OCI-LY3 (cell line): ENCODE data around the gene NHS.
"Not testable (repeated sequence)": the region's sequence is repeated elsewhere in the genome, so short reads cannot be mapped to it uniquely, and the experiment has no call there.

Experiments
- H2AFZ ChIP-seq: fragments of 200-600, 300-600 bp; shearing (Covaris generic); 2 replicates; pipeline ENCODE4 v1.6.0; 2014; ENCODE audit warnings: antibody characterized with exemption, low read depth, low read length
- H3K27ac ChIP-seq: fragments of 200-600, 300-600 bp; sonication (generic); 2 replicates; pipeline ENCODE4 v1.5.1; 2014; ENCODE audit warnings: mild to moderate bottlenecking, low read length, moderate library complexity, mixed read lengths
- H3K27me3 ChIP-seq: fragments of 200-600, 300-600 bp; sonication (generic); 2 replicates; pipeline ENCODE4 v1.6.1; 2014; ENCODE audit warnings: low read depth, low read length, mixed read lengths
- H3K36me3 ChIP-seq: fragments of 200-600, 300-600 bp; sonication (generic); replicated peaks from 2 replicates; pipeline ENCODE3; 2014; ENCODE audit warnings: low read depth, low read length, mixed read lengths
- H3K4me1 ChIP-seq: fragments of 300-600, 200-600 bp; sonication (generic); 2 replicates; pipeline ENCODE4 v1.6.1; 2014; ENCODE audit warnings: low read length, mixed read lengths
- H3K4me2 ChIP-seq: fragments of 200-600, 300-600 bp; sonication (generic); 2 replicates; pipeline ENCODE4 v1.6.1; 2014; ENCODE audit warnings: low read length, mixed read lengths
- H3K4me3 ChIP-seq: fragments of 300-600, 200-600 bp; sonication (generic); 2 replicates; pipeline ENCODE4 v1.5.1; 2014; ENCODE audit warnings: antibody characterized with exemption, mild to moderate bottlenecking, low read length, moderate library complexity
- H3K79me2 ChIP-seq: fragments of 300-600, 200-600 bp; shearing (Covaris generic); 2 replicates; pipeline ENCODE4 v1.6.1; 2014; ENCODE audit warnings: mild to moderate bottlenecking, low read length, mixed read lengths
- H3K9ac ChIP-seq: fragments of 300-600, 200-600 bp; shearing (Covaris generic); 2 replicates; pipeline ENCODE4 v1.6.0; 2014; ENCODE audit warnings: mild to moderate bottlenecking, low read length, moderate library complexity
- H3K9me3 ChIP-seq: fragments of 200-600, 300-600 bp; shearing (Covaris generic); 2 replicates; pipeline ENCODE4 v1.6.1; 2014; ENCODE audit warnings: low read length, mixed read lengths; ENCODE audit not compliant: insufficient read depth
- H4K20me1 ChIP-seq: fragments of 200-600, 300-600 bp; sonication (generic); 2 replicates; pipeline ENCODE4 v1.6.1; 2016; ENCODE audit warnings: low read length, mixed read lengths; ENCODE audit not compliant: insufficient read depth
- CTCF ChIP-seq: fragments of 200-600, 300-600 bp; sonication (generic); IDR thresholded peaks from 2 replicates; pipeline ENCODE4 v1.5.1; 2014; ENCODE audit warnings: antibody characterized with exemption, low read length, low read depth
- EZH2phosphoT487 ChIP-seq: fragments of 200-600 bp; shearing (Covaris generic); IDR thresholded peaks from 2 replicates; pipeline ENCODE4 v1.6.1; 2018; ENCODE audit warnings: antibody characterized with exemption, mixed run types, low read depth

Gene NHS

DNA sequence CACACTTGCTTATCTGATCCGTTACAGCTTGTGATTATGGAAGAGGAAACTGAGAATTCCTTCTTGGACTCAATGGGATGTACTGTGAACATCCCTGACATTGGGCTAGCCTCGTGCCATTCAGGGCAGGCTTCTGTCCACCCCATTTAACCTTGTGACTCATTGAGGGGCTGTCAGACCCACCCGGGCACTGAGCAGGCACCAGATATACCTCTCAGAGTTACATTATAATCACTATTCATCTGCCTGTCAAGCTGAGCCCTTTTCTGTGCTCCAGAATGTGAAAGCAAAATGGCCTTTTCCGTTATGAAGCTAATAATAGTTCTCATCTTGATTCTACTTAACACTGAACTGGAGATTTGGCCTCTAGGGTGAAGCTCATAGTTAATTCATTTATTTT lies 191.7 kb downstream of the NHS start:
- Histone ChIP-seq H3K79me2 (no peaks in the 10 kb centered on the region), H4K20me1 (no peaks in the 10 kb centered on the region), H2AFZ (no peak overlapping the region), H3K27ac (no peak overlapping the region), H3K4me3 (no peak overlapping the region), H3K9ac (no peak overlapping the region), H3K27me3 (no peaks in the 10 kb centered on the region), H3K4me2 (no peak overlapping the region), H3K4me1 (no peaks in the 10 kb centered on the region), H3K36me3 (no peaks in the 10 kb centered on the region), H3K9me3 (no peaks in the 10 kb centered on the region)
- TF ChIP-seq EZH2phosphoT487 (no peak), CTCF (no peak)

- Histone ChIP-seq H3K4me1 (no peaks in the 10 kb centered on the region), H2AFZ (no peak overlapping the region), H3K9me3 (no peaks in the 10 kb centered on the region), H3K27me3 (no peaks in the 10 kb centered on the region), H4K20me1 (no peaks in the 10 kb centered on the region), H3K79me2 (no peaks in the 10 kb centered on the region), H3K4me2 (no peak overlapping the region), H3K27ac (no peak overlapping the region), H3K4me3 (no peak overlapping the region), H3K36me3 (no peaks in the 10 kb centered on the region), H3K9ac (no peak overlapping the region)
- no peak for TF ChIP-seq EZH2phosphoT487
- TF ChIP-seq CTCF, result no peak
These were observed 192.2 kb downstream of the NHS start for GRCh38 chrX:17567187-17567586.

DNA sequence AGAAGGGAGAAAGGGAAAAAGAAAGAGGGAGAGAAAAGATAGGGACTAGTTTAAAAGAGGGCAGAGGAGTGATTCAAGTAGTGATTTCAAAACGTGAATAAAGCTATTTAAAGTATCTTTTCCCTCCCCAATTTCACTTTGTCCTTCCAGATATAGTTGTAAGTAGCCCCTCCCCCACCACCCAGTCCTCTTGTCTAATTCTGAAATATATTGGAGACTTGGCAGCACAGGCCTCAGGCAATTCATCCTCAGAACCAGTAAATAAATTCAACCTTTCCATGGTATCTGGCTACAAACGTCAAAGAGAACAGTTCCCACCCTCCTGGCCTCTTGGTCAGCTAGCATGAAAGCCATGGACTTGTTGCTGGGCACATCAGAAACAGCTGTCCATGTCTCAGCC lies 192.8 kb downstream of the NHS start:
- Histone ChIP-seq H3K4me3 (no peak overlapping the region), H3K4me1 (no peaks in the 10 kb centered on the region), H4K20me1 (no peaks in the 10 kb centered on the region), H3K27ac (no peak overlapping the region), H3K9ac (no peak overlapping the region), H2AFZ (no peak overlapping the region), H3K4me2 (no peak overlapping the region), H3K9me3 (no peaks in the 10 kb centered on the region), H3K27me3 (no peaks in the 10 kb centered on the region), H3K79me2 (no peaks in the 10 kb centered on the region), H3K36me3 (no peaks in the 10 kb centered on the region)
- TF ChIP-seq EZH2phosphoT487, result no peak

GRCh38 chrX:17568804-17569203 lies 193.8 kb downstream of the NHS start:
- H3K9ac ChIP-seq, H3K4me3 ChIP-seq, H3K4me1 ChIP-seq, H3K27me3 ChIP-seq, H3K27ac ChIP-seq, H3K9me3 ChIP-seq, H3K79me2 ChIP-seq, H2AFZ ChIP-seq, H4K20me1 ChIP-seq, H3K4me2 ChIP-seq, H3K36me3 ChIP-seq: not testable (repeated sequence)

DNA sequence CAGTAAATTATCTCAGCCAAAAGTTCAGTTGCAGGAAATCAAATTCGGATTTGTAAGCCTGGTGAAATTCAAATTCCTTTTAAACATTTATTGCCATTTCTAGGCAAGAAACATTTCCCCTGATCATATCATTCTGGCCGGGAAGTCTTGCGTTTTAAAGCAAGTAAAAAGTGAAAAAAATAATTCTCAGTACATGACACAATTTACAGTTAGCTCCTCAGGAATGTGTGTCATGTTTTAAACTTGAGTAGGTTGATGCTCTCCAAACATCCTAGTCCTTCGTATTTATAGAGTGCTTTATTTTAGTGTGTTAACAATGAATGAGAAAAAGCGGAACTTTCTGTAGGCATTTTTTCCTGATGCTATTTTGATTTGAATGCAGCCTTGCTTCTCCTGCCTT lies 204.0 kb downstream of the NHS start:
- Histone ChIP-seq H3K9ac (no peak overlapping the region), H3K4me3 (no peak overlapping the region), H3K27me3 (peaks cover 9% of the 10 kb centered on the region; the same call in 1 of the 2 replicates), H3K27ac (no peak overlapping the region), H3K79me2 (no peaks in the 10 kb centered on the region), H3K4me1 (no peaks in the 10 kb centered on the region), H3K36me3 (no peaks in the 10 kb centered on the region), H4K20me1 (no peaks in the 10 kb centered on the region), H3K9me3 (no peaks in the 10 kb centered on the region), H2AFZ (no peak overlapping the region), H3K4me2 (no peak overlapping the region)
- TF ChIP-seq CTCF (no peak), EZH2phosphoT487 (no peak)
